Raji (cell line): ENCODE results near the gene LRRC34.

Experiments
- POLR2A ChIP-seq: IDR thresholded peaks from 2 replicates; pipeline ENCODE4 v1.6.1; 2011; ENCODE audit warnings: low read depth, low read length, control low read depth; ENCODE audit not compliant: insufficient read depth

LRRC34 gene

GRCh38 chr3:169787120-169787519, 25.6 kb downstream of the LRRC34 start:
- no peak for TF ChIP-seq POLR2A

GRCh38 chr3:169781209-169781855, 31.4 kb downstream of the LRRC34 start:
- no peak for TF ChIP-seq POLR2A

GRCh38 chr3:169780742-169781141, 32.0 kb downstream of the LRRC34 start:
- no peak for TF ChIP-seq POLR2A

GRCh38 chr3:169777822-169778221, 34.9 kb downstream of the LRRC34 start:
- TF ChIP-seq POLR2A = no peak

- TF ChIP-seq POLR2A = no peak
Observed at GRCh38 chr3:169774186-169774585, 38.5 kb downstream of the LRRC34 start.

GRCh38 chr3:169772897-169773816, 39.5 kb downstream of the LRRC34 start, which contains the start of gene MYNN:
TSS of gene MYNN (plus strand) at chr3:169773396. CDS start at chr3:169774296, 900 bp downstream.
- TF ChIP-seq POLR2A = peak; percentile 99

- no peak for TF ChIP-seq POLR2A
Observed at GRCh38 chr3:169772305-169772896, 40.3 kb downstream of the LRRC34 start.

- 0 out of 2 replicates have a peak, but pooled peaks have one; percentile 37 for TF ChIP-seq POLR2A
Observed at GRCh38 chr3:169771497-169772304, 41.0 kb downstream of the LRRC34 start.

- TF ChIP-seq POLR2A = peak; percentile 43
Observed at GRCh38 chr3:169769287-169770181, 43.2 kb downstream of the LRRC34 start, which contains the start of gene ACTRT3. TSS of gene ACTRT3 (minus strand) at chr3:169769561. CDS start at chr3:169769520, 41 bp downstream.

GRCh38 chr3:169764882-169765612, 47.7 kb downstream of the LRRC34 start, which contains the start of gene TERC:
TSS of gene TERC (minus strand) at chr3:169765060.
- peak; percentile 76 for TF ChIP-seq POLR2A

GRCh38 chr3:169764312-169764881, 48.3 kb downstream of the LRRC34 start:
- peak; percentile 66 for TF ChIP-seq POLR2A

GRCh38 chr3:169760479-169760878, 52.2 kb downstream of the LRRC34 start:
- TF ChIP-seq POLR2A = no peak

GRCh38 chr3:169759256-169759655, 53.4 kb downstream of the LRRC34 start:
- TF ChIP-seq POLR2A = no peak
